Caco-2 (cell line): ENCODE results near the gene GTPBP1. TPM values are rescaled to one million over a fixed set of nuclear protein-coding genes. Genes with fewer than 3 reads are reported as not detected.
A peak's percentile ranks its signal among the peaks of the same experiment; 100 is the strongest.

ENCODE experiments used
- BruUV-seq: library from RNA; stranded (reverse); fragments of 400-500 nt; replicated peaks from 2 replicates; lab custom pipeline; 2021; lab: Mats Ljungman, UMichigan
- CTCF ChIA-PET: fragments of 300-600 bp; sonication (Branson Sonifier 250); formaldehyde crosslinking; loops from one replicate; lab custom pipeline; 2022; ENCODE audit warnings: antibody characterized with exemption; lab: Charles Lee
- POLR2A ChIA-PET: fragments of 300-600 bp; sonication (Branson Sonifier 250); formaldehyde crosslinking; loops from one replicate; lab custom pipeline; 2022; ENCODE audit warnings: antibody characterized with exemption; lab: Charles Lee
- DNase-seq, 2 experiments: peaks; one replicate each; pipeline versions ENCODE4 v3.0.0 to v3.0.0-alpha.2; 2020 to 2022
- H3K27me3 ChIP-seq: replicated peaks from 2 replicates; pipeline ENCODE4 v1.6.0; 2011; ENCODE audit warnings: low read length; ENCODE audit not compliant: control insufficient read depth, insufficient read depth
- H3K36me3 ChIP-seq: 2 replicates; pipeline ENCODE4 v1.5.1; 2011; ENCODE audit warnings: low read length; ENCODE audit not compliant: control insufficient read depth, insufficient read depth
- H3K4me1 ChIP-seq: fragments of 250-450 bp; sonication (Bioruptor Pico); 2 replicates; pipeline ENCODE4 v1.5.1; 2020; ENCODE audit warnings: mild to moderate bottlenecking
- H3K4me3 ChIP-seq: 2 replicates; pipeline ENCODE4 v1.5.1; 2011; ENCODE audit warnings: low read depth, mild to moderate bottlenecking, control low read depth, low read length
- H3K9me3 ChIP-seq: fragments of 250-450 bp; sonication (Bioruptor Pico); 2 replicates; pipeline ENCODE4 v1.5.1; 2020; ENCODE audit warnings: mild to moderate bottlenecking, moderate library complexity
- H3K27ac Mint-ChIP-seq: one replicate; pipeline ENCODE4 v1.8.0; 2022; ENCODE audit warnings: mixed read lengths; ENCODE audit not compliant: unreplicated experiment
- H3K27me3 Mint-ChIP-seq: one replicate; pipeline ENCODE4 v1.8.0; 2022; ENCODE audit warnings: mixed read lengths; ENCODE audit not compliant: insufficient read depth, unreplicated experiment
- H3K36me3 Mint-ChIP-seq: one replicate; pipeline ENCODE4 v1.8.0; 2022; ENCODE audit warnings: mild to moderate bottlenecking, mixed read lengths; ENCODE audit not compliant: insufficient read depth, unreplicated experiment
- H3K4me1 Mint-ChIP-seq: one replicate; pipeline ENCODE4 v1.8.0; 2022; ENCODE audit warnings: low read depth, mixed read lengths; ENCODE audit not compliant: unreplicated experiment
- H3K4me3 Mint-ChIP-seq: one replicate; pipeline ENCODE4 v1.8.0; 2022; ENCODE audit warnings: mild to moderate bottlenecking, moderate library complexity, mixed read lengths; ENCODE audit not compliant: unreplicated experiment
- H3K9me3 Mint-ChIP-seq: one replicate; pipeline ENCODE4 v1.8.0; 2022; ENCODE audit warnings: mixed read lengths; ENCODE audit not compliant: unreplicated experiment
- intact Hi-C: fragments of 100-400 bp; cut with micrococcal nuclease; formaldehyde crosslinking; loops from one replicate; pipeline ENCODE4 v1.10.0; 2022; ENCODE audit not compliant: unreplicated experiment
- total RNA-seq: library from RNA; stranded (reverse); gene quantifications from 2 replicates; pipeline ENCODE4 v1.2.3, GENCODE V29; 2022
- TF ChIP-seq, protein P1 (sequence below), 2 experiments: fragments of 200-600 bp in 1 of 2; IDR thresholded peaks; 1 replicate in 1 of 2; 2 replicates in 1 of 2; pipeline versions ENCODE4 v1.5.1 to v1.8.0; 2011 to 2022; ENCODE audit warnings: antibody characterized with exemption in 1 of 2, control low read depth in 1 of 2, inconsistent platforms in 1 of 2, low read depth in 1 of 2, low read length in 1 of 2, mild to moderate bottlenecking in 1 of 2, moderate library complexity in 1 of 2; ENCODE audit not compliant: insufficient read depth in 1 of 2, severe bottlenecking in 1 of 2, unreplicated experiment in 1 of 2

The GTPBP1 gene
- total RNA-seq, 1 experiment from 2014 or later = 47.2 TPM

DNA sequence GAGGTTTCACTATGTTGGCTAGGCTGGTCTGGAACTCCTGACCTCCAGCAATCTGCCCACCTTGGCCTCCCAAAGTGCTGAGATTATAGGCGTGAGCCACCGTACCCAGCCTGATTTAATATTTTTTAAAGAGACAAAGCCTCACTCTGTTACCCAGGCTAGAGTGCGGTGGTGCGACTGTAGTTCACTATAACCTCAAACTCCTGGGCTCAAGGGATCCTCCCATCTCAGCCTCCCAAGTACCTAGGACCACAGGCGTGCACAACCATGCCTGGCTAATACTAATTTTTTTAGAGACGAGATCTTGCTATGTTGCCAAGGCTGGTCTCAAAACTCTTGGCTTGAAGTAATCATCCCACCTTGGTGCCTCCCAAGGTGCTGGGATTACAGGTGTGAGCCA, 13.5 kb downstream of the GTPBP1 start:
- peaks cover 15% of the 10 kb centered on the region for H3K36me3 Mint-ChIP-seq
- BruUV-seq = no TSS peak
- CTCF ChIA-PET = no interaction called here

DNA sequence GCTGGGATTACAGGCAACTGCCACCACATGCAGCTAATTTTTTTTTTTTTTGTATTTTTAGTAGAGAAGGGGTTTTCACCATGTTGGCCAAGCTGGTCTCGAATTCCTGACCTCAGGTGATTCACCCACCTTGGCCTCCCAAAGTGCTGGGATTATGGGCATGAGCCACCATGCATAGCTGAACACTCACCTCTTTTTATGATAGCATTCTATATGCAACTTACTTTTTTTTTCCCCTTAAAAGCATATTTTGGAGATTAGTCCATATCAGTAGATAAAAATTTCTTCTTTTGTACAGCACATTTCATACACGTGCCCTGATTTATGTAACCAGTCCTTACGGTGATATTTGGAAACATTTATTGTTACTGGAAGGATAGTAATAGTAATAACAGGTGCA, 14.6 kb downstream of the GTPBP1 start:
- Mint-ChIP-seq H3K4me1 (no peaks in the 10 kb centered on the region), H3K36me3 (peaks cover 21% of the 10 kb centered on the region), H3K4me3 (no peak overlapping the region), H3K9me3 (no peaks in the 10 kb centered on the region), H3K27ac (no peak overlapping the region), H3K27me3 (no peaks in the 10 kb centered on the region)
- ChIA-PET CTCF (no interaction called here), POLR2A (no interaction called here)
- H3K9me3 ChIP-seq = no peaks in the 10 kb centered on the region
- TF ChIP-seq, protein P1, sequence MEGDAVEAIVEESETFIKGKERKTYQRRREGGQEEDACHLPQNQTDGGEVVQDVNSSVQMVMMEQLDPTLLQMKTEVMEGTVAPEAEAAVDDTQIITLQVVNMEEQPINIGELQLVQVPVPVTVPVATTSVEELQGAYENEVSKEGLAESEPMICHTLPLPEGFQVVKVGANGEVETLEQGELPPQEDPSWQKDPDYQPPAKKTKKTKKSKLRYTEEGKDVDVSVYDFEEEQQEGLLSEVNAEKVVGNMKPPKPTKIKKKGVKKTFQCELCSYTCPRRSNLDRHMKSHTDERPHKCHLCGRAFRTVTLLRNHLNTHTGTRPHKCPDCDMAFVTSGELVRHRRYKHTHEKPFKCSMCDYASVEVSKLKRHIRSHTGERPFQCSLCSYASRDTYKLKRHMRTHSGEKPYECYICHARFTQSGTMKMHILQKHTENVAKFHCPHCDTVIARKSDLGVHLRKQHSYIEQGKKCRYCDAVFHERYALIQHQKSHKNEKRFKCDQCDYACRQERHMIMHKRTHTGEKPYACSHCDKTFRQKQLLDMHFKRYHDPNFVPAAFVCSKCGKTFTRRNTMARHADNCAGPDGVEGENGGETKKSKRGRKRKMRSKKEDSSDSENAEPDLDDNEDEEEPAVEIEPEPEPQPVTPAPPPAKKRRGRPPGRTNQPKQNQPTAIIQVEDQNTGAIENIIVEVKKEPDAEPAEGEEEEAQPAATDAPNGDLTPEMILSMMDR (IDR thresholded peaks at IDR 0.05; ENCODE audit: insufficient read depth in 1 of 2, low read depth in 1 of 2, low read length in 1 of 2, severe bottlenecking in 1 of 2, unreplicated experiment in 1 of 2) = no peak
- H3K36me3 ChIP-seq = peaks cover 2% of the 10 kb centered on the region
- intact Hi-C loops = no loop called here
- DNase-seq = no peak
- no peaks in the 10 kb centered on the region for H3K4me1 ChIP-seq
- H3K27me3 ChIP-seq = no peaks in the 10 kb centered on the region
- no peak overlapping the region for H3K4me3 ChIP-seq
- BruUV-seq = no TSS peak

More for the DNA sequence above, 13.5 kb downstream of the GTPBP1 start:
- POLR2A ChIA-PET = no interaction called here
- Histone ChIP-seq H3K36me3 (peaks cover 3% of the 10 kb centered on the region), H3K4me3 (no peak overlapping the region), H3K27me3 (no peaks in the 10 kb centered on the region), H3K9me3 (no peaks in the 10 kb centered on the region), H3K4me1 (no peaks in the 10 kb centered on the region)
- TF ChIP-seq, protein P1 (IDR thresholded peaks at IDR 0.05; ENCODE audit: insufficient read depth in 1 of 2, low read depth in 1 of 2, low read length in 1 of 2, severe bottlenecking in 1 of 2, unreplicated experiment in 1 of 2) = no peak
- peak in 1 of 2 experiments; percentile 5 for DNase-seq
- H3K4me1 Mint-ChIP-seq = no peaks in the 10 kb centered on the region
- no peaks in the 10 kb centered on the region for H3K9me3 Mint-ChIP-seq
- no peak overlapping the region for H3K27ac Mint-ChIP-seq
- intact Hi-C loops = no loop called here
- no peak overlapping the region for H3K4me3 Mint-ChIP-seq
- no peaks in the 10 kb centered on the region for H3K27me3 Mint-ChIP-seq

DNA sequence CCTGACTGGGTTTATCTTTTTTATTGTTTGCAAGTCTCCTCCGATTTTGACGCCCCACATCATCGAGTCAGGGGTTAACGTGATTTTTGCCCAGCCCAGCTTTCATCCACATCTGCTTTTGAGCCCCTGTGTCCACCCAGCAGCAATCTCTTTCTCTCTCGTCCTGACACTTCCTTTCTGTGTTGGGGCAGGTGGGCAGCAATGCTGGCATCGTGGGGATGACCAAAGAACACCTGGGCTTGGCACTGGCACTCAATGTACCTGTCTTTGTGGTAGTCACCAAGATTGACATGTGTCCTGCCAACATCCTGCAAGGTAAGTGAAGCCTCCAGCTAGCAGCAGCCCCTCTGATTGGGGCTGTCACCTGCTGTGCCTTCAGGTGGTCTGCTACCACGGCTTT, 15.8 kb downstream of the GTPBP1 start:
- peaks cover 23% of the 10 kb centered on the region for H3K36me3 Mint-ChIP-seq
- no TSS peak for BruUV-seq
- CTCF ChIA-PET = no interaction called here

More for the DNA sequence above, 15.8 kb downstream of the GTPBP1 start:
- no peaks in the 10 kb centered on the region for H3K4me1 ChIP-seq
- H3K4me3 Mint-ChIP-seq = no peak overlapping the region
- H3K36me3 ChIP-seq = peaks cover 8% of the 10 kb centered on the region
- POLR2A ChIA-PET = no interaction called here
- no peak for DNase-seq
- H3K4me1 Mint-ChIP-seq = no peaks in the 10 kb centered on the region
- TF ChIP-seq, protein P1 (IDR thresholded peaks at IDR 0.05; ENCODE audit: insufficient read depth in 1 of 2, low read depth in 1 of 2, low read length in 1 of 2, severe bottlenecking in 1 of 2, unreplicated experiment in 1 of 2) = no peak
- no peaks in the 10 kb centered on the region for H3K9me3 Mint-ChIP-seq
- intact Hi-C loops = no loop called here
- H3K27me3 Mint-ChIP-seq = no peaks in the 10 kb centered on the region
- H3K9me3 ChIP-seq = no peaks in the 10 kb centered on the region
- no peak overlapping the region for H3K4me3 ChIP-seq
- H3K27ac Mint-ChIP-seq = peak overlapping the region; percentile 4
- no peaks in the 10 kb centered on the region for H3K27me3 ChIP-seq
